GM21526 (cell line): ENCODE data around the gene DEUP1.
A peak's percentile ranks its signal among the peaks of the same experiment; 100 is the strongest.
"Not testable (repeated sequence)": the region's sequence is repeated elsewhere in the genome, so short reads cannot be mapped to it uniquely, and the experiment has no call there.

Experiments
- ATAC-seq: cut with Tn5 transposase; IDR thresholded peaks from one replicate; pipeline ENCODE4 v1.9.1; 2021; ENCODE audit warnings: moderate library complexity; ENCODE audit not compliant: unreplicated experiment, low FRiP score

The DEUP1 gene, protein sequence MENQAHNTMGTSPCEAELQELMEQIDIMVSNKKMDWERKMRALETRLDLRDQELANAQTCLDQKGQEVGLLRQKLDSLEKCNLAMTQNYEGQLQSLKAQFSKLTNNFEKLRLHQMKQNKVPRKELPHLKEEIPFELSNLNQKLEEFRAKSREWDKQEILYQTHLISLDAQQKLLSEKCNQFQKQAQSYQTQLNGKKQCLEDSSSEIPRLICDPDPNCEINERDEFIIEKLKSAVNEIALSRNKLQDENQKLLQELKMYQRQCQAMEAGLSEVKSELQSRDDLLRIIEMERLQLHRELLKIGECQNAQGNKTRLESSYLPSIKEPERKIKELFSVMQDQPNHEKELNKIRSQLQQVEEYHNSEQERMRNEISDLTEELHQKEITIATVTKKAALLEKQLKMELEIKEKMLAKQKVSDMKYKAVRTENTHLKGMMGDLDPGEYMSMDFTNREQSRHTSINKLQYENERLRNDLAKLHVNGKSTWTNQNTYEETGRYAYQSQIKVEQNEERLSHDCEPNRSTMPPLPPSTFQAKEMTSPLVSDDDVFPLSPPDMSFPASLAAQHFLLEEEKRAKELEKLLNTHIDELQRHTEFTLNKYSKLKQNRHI

DNA sequence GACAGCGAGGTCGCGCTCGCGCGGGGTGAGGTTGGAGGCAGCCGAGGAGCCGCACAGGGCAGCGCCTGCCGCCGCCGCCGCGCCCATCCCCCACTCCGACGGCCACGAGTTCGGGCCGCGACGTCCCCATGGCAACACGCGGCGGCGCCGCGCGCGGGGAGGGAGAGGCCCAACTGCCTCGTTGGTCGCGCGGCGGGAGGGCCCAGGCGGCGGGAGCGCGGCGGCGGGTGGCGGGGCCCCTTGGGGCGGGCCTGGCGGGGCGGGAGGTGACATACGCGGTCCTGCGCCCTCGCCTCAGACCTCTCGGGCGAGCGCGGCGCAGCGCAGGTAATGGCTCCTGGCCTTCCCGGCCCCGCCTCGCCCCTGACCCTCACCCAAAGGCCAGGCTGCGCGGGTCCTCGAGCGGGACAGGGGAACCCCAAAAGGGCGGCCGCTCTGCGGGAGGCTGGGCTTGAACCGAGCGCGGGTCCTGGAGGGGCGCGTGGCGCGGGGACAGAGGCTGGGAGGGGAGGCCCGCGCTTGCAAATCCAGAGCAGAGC is at the start of gene DEUP1:
Gene DEUP1 (plus strand): TSS at position 297 of the 539 bp plus-strand sequence. CDS start 1,518 bp downstream, outside the sequence.
- ATAC-seq, result no peak

- ATAC-seq, result no peak
Measured at GRCh38 chr11:93285430-93285829, 45.1 kb upstream of the DEUP1 start.

DNA sequence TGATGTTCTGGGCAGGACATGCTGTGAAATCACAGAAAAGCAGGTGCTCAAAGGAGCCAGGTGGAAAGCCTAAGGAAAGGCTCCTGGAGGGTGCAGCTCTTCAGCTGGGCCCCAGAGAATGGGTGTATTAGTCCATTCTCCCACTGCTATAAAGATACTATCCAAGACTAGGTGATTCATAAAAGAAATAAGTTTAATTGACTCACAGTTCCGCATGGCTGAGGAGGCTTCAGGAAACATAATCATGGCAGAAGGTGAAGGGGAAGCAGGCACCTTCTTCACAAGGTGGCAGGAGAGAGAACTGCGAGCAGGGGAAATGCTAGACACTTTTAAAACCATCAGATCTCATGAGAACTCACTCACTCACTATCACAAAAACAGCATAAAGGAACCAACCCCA is 43.1 kb upstream of the DEUP1 start:
- ATAC-seq, result no peak

GRCh38 chr11:93288079-93288478 is 42.5 kb upstream of the DEUP1 start:
- peak; percentile 65 for ATAC-seq

DNA sequence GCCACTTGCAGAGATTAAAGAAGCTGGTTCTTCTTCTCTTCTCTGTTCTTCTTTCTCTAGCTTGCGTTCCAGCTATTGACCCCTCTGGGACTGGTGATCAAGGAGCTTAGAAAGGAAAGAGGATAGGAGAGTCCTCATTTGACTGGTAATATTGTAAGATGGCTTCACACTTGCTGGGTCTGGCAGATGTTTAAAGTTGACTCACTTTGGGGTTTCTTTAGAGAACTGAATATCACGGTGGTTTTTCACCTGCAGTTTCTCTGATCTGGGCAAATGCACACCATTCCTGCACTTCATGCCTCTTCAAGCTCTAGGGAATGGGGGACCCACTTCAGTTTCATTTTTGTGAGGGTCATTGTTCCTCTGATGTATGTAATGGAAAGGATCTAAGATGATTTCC is 41.8 kb upstream of the DEUP1 start:
- peak; percentile 57 for ATAC-seq

DNA sequence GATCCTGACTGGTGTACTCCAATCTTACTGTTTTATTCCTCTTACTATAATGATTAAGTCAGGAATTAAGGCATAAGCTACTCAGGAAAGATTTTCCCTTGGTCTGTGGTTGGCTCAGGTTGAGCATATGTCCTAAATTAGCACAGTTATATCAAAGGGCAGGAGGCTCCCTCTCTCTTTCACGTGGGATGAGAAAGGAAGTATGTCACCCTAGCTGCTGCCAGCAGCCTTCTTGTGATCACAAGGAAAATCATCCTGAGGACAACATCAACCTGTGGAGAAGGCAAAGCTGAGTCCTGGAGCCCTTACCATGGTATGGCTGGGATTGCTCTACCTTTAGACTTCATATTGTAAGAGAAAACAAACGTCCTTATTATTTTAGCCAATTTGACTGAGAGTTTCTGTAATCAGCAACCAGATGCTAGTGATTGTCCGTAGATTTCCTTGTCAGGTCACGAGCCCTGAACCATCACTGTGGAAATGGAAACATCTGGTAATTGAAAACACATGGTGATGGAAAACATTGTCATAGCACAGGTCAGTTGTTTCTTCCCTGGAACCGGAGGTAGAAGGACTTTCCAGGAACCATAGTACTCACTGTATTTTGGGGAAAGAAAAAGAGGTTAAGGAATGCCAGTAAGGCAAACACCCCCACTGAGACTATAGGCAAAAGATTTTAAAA is 40.6 kb upstream of the DEUP1 start:
- no peak for ATAC-seq

GRCh38 chr11:93291110-93291509 is 39.4 kb upstream of the DEUP1 start:
- no peak for ATAC-seq

GRCh38 chr11:93291898-93292297 is 38.6 kb upstream of the DEUP1 start:
- ATAC-seq, result no peak

GRCh38 chr11:93295921-93296575 is 34.5 kb upstream of the DEUP1 start:
- no peak for ATAC-seq

DNA sequence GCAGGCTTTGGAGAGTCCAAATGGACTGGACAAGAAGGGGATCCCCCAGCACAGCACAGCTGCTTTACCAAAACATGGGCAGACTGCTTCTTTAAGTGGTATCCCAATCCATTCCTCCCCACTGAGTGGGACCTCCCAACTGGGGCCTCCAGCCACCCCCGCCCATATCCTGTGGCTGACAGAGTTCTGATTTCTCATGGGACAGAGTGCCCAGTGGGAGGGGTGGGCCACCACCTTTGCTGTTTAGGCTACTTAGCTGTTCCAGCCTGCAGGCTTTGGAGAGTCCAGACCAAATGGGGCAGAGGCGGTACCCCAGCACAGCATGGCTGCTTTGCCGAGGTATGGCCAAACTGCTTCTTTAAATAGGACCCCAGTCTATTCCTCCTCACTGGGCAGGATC is 26.9 kb upstream of the DEUP1 start:
- ATAC-seq, result no peak

GRCh38 chr11:93314399-93314798 is 16.1 kb upstream of the DEUP1 start:
- not testable (repeated sequence) for ATAC-seq

- no peak for ATAC-seq
Measured at GRCh38 chr11:93319224-93319839, 11.2 kb upstream of the DEUP1 start.

- no peak for ATAC-seq
Measured at GRCh38 chr11:93320230-93320629, 10.3 kb upstream of the DEUP1 start.

- ATAC-seq, result no peak
Measured at GRCh38 chr11:93322207-93322606, 8.3 kb upstream of the DEUP1 start.

DNA sequence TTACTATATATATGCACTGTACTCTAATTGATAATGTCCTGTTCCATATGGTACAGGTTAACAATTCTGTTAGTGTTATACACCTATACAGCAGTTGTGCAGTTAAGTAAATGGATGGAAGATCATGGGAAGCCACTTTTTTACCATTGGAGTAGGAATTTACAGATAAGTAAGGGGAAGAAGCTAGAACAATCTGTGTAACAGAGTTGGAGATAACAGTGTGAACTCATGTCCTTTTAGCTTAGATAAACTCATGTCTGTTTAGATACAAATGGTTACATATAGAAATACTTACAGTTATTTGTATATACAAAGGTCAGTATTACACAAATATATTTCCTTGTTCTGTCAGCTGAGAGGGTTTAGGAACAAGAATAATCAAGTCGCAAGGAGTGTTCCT is 6.8 kb upstream of the DEUP1 start:
- ATAC-seq, result no peak

DNA sequence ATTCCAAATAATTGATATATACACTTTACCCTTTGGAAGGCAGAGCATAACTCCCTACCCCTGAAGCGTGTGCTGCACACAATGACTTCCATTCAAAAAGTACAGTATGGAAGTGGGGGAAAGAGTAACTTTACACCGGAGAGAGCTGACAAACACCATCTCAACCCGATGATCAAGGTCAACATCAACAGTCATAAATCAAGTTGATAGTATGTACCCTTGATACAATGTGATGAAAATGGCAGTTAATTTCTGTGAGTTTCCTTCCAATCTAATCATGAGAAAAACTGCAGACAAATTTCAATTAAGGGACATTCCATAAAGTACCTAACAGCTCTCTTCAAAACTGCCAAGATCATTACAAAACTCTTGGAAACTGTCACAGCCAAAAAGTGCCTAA is 6.0 kb upstream of the DEUP1 start:
- ATAC-seq, result no peak

DNA sequence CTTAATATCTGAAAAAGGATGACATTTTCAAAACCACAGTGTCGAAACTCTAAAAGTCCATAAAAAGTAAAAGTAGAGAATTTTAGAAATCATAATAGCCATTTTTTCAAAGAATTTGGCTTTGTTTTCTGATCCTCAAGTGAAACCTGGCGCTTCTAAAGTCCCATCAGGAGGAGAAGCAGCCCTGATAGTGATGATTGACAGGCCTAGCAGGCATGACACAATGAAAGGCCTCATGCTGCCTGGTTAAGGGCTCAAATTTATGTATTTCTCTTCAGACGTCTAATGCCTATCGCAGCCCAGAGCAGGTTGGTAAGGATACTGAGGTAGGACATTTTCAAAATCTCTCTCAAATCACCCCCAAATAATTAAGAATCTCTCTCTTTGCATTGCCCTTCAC is 3.9 kb upstream of the DEUP1 start:
- ATAC-seq, result no peak

DNA sequence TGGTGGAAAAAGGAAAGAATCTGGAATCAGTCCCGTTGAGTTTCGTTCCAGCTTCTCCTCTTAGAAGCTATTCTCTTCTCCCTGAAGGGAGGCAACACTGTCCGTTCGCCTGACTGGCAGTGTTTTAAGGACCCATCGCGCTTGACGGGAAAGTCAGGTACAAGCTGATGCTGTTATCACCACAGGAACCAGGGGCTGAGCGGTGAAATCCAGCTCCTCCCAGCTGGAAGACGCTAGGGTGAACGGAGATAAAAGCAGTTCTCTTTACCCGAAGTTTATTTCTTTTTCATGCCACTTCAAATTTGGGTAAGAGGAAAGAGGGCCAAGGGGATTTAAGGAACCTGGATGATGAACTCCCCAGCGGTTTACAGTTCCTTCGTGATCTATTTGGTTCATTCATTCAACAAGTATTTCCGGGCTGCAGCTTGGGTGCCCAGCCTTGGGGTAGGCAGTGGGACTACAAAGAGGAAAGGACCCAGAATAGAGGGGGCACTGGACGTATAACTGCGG is 551 bp upstream of the DEUP1 start:
- ATAC-seq, result no peak

DNA sequence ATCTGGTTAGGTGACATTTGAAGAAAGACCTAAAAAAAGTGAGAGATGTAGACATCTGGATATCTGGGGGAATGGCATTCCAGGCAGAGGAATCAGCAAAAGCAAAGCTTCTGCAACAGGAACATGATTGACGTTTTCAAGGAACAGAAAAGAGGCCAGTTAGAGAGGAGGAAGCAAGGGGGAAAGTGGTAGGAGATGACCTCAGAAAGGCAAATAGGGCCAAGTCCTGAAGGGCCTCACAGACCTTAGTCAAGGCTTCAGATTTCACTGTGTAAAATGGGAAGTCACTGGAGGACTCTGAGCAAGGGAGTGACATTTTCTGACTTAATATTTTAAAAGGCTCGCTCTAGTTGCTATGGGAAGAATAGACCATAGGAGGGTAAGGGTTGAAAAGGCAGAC is 9.7 kb downstream of the DEUP1 start:
- ATAC-seq, result no peak

- ATAC-seq, result no peak
Measured at GRCh38 chr11:93344855-93345333, 14.4 kb downstream of the DEUP1 start.
